ENCODE data around the gene B4GALT4.
A peak's percentile ranks its signal among the peaks of the same experiment; 100 is the strongest.
"Not testable (repeated sequence)": the region's sequence is repeated elsewhere in the genome, so short reads cannot be mapped to it uniquely, and the experiment has no call there.

Gene B4GALT4
- total RNA-seq, result 12.9 to 27.8 (median 21.3) reads per million in 18 experiments

GRCh38 chr3:119240591-119241434 lies at the start of gene B4GALT4:
B4GALT4 (minus strand) TSS chr3:119240878; CDS start chr3:119230099, 10,779 bp downstream.
- peak; percentile 82 to 91 for DNase-seq

DNA sequence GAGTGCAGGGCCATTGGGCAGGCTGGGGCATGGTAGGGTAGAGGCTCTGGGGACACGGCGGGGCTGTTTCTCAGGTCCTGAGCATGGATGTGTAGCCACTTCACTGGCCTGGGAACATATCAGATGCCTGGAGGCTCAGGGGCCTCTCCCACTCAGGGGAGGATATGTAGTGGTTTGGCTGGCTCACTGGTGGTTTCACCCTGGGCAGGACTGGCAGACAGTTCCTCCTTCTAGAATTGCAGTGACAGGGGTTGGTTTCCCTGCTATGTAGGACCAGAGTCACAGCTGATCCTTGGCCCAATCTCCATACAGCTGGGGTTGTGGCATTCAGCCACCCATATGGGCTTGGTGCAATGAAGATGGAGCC lies 48.7 kb upstream of the B4GALT4 start:
- peak; percentile 68 to 69 for DNase-seq

GRCh38 chr3:119288669-119289403 lies 48.2 kb upstream of the B4GALT4 start:
- no peak for DNase-seq

DNA sequence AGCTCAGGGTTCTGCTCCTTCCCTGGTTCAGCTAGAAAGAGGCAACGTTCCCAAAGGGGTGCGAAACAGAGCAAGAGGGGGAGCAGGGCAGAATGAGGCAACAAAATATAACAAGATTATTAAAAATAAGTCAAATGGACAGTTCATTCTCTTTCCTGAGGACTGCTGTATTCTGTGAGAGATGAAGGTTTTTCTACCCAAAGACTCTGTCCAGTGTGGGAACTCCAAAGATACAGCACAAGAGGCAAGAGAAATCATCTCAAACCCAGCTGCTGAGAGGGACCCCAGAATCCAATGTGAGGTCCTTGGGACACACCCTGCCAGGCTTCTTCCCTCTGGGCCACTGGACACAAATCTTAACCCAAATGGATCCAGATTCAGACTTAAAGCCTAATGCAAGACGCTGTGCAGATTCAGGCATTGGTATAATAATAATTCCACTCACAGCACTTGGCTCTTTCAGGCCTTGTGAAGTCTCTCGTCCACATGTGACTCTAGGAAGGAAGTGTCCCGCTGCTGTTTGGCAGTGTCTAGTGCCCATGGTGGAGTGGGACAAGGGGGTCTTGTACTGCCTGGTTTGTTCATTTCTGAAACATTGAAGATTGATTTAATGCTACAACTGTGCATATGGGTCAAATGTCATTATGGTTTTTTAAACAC lies 39.0 kb upstream of the B4GALT4 start:
- DNase-seq, result no peak

- no peak for DNase-seq
Measured at GRCh38 chr3:119279101-119279554, 38.5 kb upstream of the B4GALT4 start.

DNA sequence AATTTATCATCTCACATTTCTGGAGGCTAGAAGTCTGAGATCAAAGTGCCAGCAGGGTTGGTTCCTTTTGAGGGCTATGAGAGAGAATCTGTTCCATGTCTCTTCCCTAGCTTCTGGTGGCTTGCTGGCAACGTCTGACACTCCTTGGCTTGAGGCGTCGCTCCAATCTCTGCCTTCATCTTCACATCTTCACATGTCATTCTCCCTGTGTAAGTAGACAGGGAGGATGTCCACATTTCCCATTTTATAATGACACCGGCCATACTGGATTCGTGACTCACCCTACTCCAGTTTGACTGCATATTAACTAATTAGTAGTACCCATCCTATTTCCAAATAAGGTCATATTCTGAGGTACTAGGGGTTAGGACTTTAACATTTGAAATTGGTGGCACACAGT lies 36.0 kb upstream of the B4GALT4 start:
- no peak for DNase-seq

GRCh38 chr3:119270212-119270611 lies 29.5 kb upstream of the B4GALT4 start:
- not testable (repeated sequence) for DNase-seq

DNA sequence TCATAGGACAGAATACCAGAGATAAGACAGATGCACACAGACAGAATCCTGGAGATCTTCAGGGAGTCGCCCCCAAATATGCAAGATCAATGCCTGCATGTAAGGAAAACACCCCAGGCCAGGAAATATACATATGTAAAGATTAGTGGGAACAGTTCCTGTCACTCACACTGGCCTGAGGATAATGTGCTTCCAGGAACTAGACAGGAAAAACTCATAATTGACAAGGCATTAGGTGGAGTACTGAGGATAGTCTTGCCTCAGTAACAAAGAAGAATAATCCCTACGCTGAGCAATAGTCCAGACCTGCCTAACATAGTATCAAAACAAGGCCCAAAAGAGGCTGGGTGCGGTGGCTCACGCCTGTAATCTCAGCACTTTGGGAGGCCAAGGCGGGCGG lies 20.4 kb upstream of the B4GALT4 start:
- DNase-seq, result no peak

GRCh38 chr3:119259821-119260220 lies 19.1 kb upstream of the B4GALT4 start:
- DNase-seq, result no peak

- peak; percentile 60 to 61 for DNase-seq
Measured at GRCh38 chr3:119258915-119259314, 18.2 kb upstream of the B4GALT4 start.

GRCh38 chr3:119257654-119258410 lies 17.2 kb upstream of the B4GALT4 start:
- DNase-seq, result peak; percentile 21 to 24

GRCh38 chr3:119257111-119257510 lies 16.4 kb upstream of the B4GALT4 start:
- DNase-seq, result no peak

DNA sequence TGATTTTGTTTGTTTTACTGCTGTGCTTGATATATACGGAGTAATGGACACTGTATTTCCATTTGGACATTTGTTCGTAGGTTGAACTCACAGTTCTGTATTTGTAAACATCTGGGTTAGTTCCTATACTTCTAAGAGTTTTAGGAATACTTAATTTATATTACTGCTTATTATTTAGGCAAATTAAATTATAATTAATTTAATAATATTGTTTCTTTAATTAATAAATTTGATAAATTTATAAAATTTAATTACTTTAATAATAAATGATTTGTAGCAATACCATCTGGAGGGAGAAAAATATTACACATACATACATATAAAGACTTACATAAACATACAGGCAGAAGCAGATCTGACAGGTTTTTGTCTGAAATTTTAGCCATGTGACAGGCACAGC lies 14.5 kb upstream of the B4GALT4 start:
- no peak for DNase-seq

GRCh38 chr3:119245778-119246177 lies 5.1 kb upstream of the B4GALT4 start:
- peak in 1 of 2 donors; percentile 12 for DNase-seq

GRCh38 chr3:119243712-119244111 lies 3.0 kb upstream of the B4GALT4 start:
- DNase-seq, result no peak

- DNase-seq, result not testable (repeated sequence)
Measured at GRCh38 chr3:119243058-119243529, 2.4 kb upstream of the B4GALT4 start.

DNA sequence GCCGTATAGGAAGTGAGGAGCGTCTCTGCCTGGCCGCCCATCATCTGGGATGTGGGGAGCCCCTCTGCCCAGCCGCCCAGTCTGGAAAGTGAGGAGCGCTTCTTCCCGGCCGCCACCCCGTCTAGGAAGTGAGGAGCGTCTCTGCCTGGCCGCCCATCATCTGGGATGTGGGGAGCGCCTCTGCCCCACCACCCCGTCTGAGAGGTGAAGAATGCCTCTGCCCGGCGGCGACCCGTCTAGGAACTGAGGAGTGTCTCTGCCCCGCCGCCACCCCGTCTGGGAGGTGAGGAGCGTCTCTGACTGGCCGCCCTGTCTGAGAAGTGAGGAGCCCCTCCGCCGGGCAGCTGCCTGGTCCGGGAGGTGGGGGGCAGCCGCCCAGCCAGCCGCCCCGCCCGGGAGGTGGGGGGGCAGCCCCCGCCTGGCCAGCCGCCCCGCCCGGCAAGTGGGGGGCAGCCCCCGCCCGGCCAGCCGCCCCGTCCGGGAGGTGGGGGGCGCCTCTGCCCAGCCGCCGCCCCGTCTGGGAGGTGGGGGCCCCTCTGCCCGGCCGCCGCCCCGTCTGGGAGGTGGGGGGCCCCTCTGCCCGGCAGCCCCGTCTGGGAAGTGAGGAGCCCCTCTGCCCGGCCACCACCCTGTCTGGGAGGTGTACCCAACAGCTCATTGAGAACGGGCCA lies 1.8 kb upstream of the B4GALT4 start:
- not testable (repeated sequence) for DNase-seq

DNA sequence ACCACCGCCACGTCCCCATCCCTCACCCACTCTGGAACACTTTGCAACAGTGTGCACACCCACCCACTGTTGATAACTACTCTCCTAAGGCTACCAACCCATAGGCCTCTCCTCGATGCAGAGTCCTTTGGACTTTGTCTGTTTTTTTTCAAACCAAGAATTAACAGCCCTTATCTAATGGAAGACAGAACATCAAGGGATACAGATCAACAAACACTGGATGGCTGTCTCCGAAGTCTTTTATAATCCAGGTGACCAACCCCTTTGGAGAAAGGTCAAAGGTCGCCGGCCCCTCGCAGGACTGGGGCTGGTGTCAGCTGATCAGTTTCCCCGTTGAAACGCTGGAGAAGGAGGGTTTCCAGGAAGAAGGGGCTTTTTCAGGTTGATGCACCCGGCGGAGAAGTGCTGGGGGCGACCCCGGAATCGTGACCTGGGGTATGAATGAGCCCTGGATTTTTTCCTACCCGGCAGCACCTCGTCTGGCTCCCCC lies 532 bp downstream of the B4GALT4 start:
- no peak for DNase-seq

DNA sequence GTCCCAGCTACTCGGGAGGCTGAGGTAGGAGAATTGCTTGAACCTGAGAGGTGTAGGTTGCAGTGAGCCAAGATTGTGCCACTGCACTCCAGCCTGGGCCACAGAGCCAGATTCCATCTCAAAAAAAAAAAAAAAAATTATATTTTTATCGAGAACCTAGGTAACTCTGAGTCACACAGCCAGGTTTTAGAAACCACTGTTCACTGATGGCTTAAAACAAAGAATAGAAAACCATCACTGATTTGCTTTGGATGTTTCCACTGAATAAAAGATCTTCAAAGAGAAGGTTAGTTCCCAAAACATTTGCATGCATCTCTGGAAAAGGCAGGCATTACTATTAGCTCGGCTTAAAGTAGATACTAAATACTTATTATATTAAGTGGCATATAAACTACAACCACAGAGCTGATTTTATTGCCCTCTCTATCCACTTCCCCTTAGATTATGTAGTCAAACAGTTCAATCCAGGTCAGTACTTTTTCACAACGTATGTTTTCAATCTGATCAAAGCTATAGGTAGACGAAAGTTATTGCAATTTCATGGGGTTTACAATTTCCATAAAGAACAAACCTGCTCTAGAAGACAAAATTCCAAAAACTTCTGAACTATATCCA lies 1.4 kb downstream of the B4GALT4 start:
- peak in 1 of 2 donors; percentile 20 for DNase-seq

GRCh38 chr3:119238363-119238762 lies 2.3 kb downstream of the B4GALT4 start:
- DNase-seq, result no peak

GRCh38 chr3:119237299-119237698 lies 3.4 kb downstream of the B4GALT4 start:
- DNase-seq, result no peak

All from inflammatory macrophage (primary cell).